Keratinocyte (primary cell): Measurements from ENCODE around the gene FBXW7. TPM values are rescaled to one million over a fixed set of nuclear protein-coding genes. Genes with fewer than 3 reads are reported as not detected.

ENCODE experiments used
- DNase-seq: peaks from one replicate; pipeline ENCODE4 v3.0.0-alpha.2; 2011; ENCODE audit warnings: low read depth, missing footprints, low spot score
- FAIRE-seq: peaks from 2 replicates; lab custom pipeline; 2011; peaks lifted over from hg19 to GRCh38; lab: Jason Lieb, UNC
- H2AFZ ChIP-seq: 2 replicates; pipeline ENCODE4 v1.6.0; 2012; ENCODE audit warnings: low read length, control low read depth, inconsistent platforms; ENCODE audit not compliant: control insufficient read depth
- H3K27ac ChIP-seq: 2 replicates; pipeline ENCODE4 v1.5.1; 2011; ENCODE audit warnings: low read length; ENCODE audit not compliant: control insufficient read depth, insufficient read depth
- H3K27me3 ChIP-seq: 3 replicates; pipeline ENCODE4 v1.6.0; 2011; ENCODE audit warnings: low read length; ENCODE audit not compliant: control insufficient read depth, insufficient read depth; ENCODE audit errors: extremely low read depth
- H3K36me3 ChIP-seq, 2 experiments: 2 replicates in 1 of 2; 3 replicates in 1 of 2; pipeline ENCODE4 v1.5.1; 2011; ENCODE audit warnings: low read length in 2 of 2, mild to moderate bottlenecking in 1 of 2; ENCODE audit not compliant: control insufficient read depth in 2 of 2, insufficient read depth in 2 of 2; ENCODE audit errors: extremely low read depth in 1 of 2
- H3K4me1 ChIP-seq: 3 replicates; pipeline ENCODE4 v1.5.1; 2011; ENCODE audit warnings: low read length; ENCODE audit not compliant: control insufficient read depth, insufficient read depth; ENCODE audit errors: extremely low read depth
- H3K4me2 ChIP-seq: 3 replicates; pipeline ENCODE4 v1.6.0; 2011; ENCODE audit warnings: low read depth, low read length; ENCODE audit not compliant: control insufficient read depth, insufficient read depth; ENCODE audit errors: extremely low read depth
- H3K4me3 ChIP-seq, 3 experiments: fragments of 200-600 bp in 1 of 3; sonication (generic) in 1 of 3; 2 replicates in 2 of 3; 3 replicates in 1 of 3; pipeline ENCODE4 v1.5.1; 2011 to 2016; ENCODE audit warnings: low read length in 3 of 3, mild to moderate bottlenecking in 3 of 3, control low read depth in 2 of 3, inconsistent platforms in 1 of 3, low read depth in 1 of 3, mixed read lengths in 1 of 3, mixed run types in 1 of 3, moderate library complexity in 1 of 3; ENCODE audit not compliant: control insufficient read depth in 2 of 3, insufficient read depth in 2 of 3; ENCODE audit errors: extremely low read depth in 1 of 3
- H3K79me2 ChIP-seq: 2 replicates; pipeline ENCODE4 v1.6.0; 2012; ENCODE audit warnings: low read length; ENCODE audit not compliant: control insufficient read depth, insufficient read depth
- H3K9ac ChIP-seq: 3 replicates; pipeline ENCODE4 v1.6.0; 2011; ENCODE audit warnings: low read length; ENCODE audit not compliant: control insufficient read depth, insufficient read depth; ENCODE audit errors: extremely low read depth
- H3K9me1 ChIP-seq: 3 replicates; pipeline ENCODE4 v1.6.0; 2011; ENCODE audit warnings: low read length; ENCODE audit not compliant: control insufficient read depth, insufficient read depth; ENCODE audit errors: extremely low read depth
- H3K9me3 ChIP-seq: 2 replicates; pipeline ENCODE4 v1.5.1; 2012; ENCODE audit warnings: low read depth, low read length; ENCODE audit not compliant: control insufficient read depth
- H4K20me1 ChIP-seq: 3 replicates; pipeline ENCODE4 v1.6.0; 2011; ENCODE audit warnings: low read length; ENCODE audit not compliant: control insufficient read depth, insufficient read depth; ENCODE audit errors: extremely low read depth
- CTCF ChIP-seq, 3 experiments: IDR thresholded peaks in 1 of 3; conservative IDR thresholded peaks in 1 of 3; optimal IDR thresholded peaks in 1 of 3; 2 replicates in 2 of 3; 3 replicates in 1 of 3; pipeline versions ENCODE3 to v1.5.1; 2011; ENCODE audit warnings: low read length in 3 of 3, mild to moderate bottlenecking in 3 of 3, moderate library complexity in 2 of 3, control low read depth in 1 of 3, inconsistent platforms in 1 of 3; ENCODE audit not compliant: insufficient read depth in 2 of 3; ENCODE audit errors: extremely low read depth in 1 of 3
- EZH2 ChIP-seq: IDR thresholded peaks from one replicate; pipeline ENCODE4 v1.6.1; 2012; ENCODE audit warnings: inconsistent platforms, mild to moderate bottlenecking, low read length, moderate library complexity
- dilution Hi-C: fragments of 300-500 bp; cut with MboI; formaldehyde crosslinking; loops from one replicate; pipeline ENCODE4 v1.7.0; 2020; ENCODE audit warnings: low sequenced_read_pairs; ENCODE audit not compliant: extremely low pct_ligation_motif_present
- polyA plus RNA-seq, 5 experiments: library from polyadenylated mRNA; depleted of rRNA in 3 of 5; stranded (reverse) in 3 of 5; stranded (forward) in 1 of 5; unstranded in 1 of 5; fragments of >200 nt; gene quantifications; 1 replicate in 1 of 5; 2 replicates in 3 of 5; 3 replicates in 1 of 5; pipeline versions ENCODE4 v1.2.1 to v1.2.3, GENCODE V29; 2011 to 2012; ENCODE audit warnings: missing spikeins in 2 of 5, low read depth in 1 of 5, low replicate concordance in 1 of 5

FBXW7 gene
- polyA plus RNA-seq, 1 donor (not counting 4 experiments of a cell fraction or from before 2014, with no cell fraction given) = 39.6 TPM

- Histone ChIP-seq H3K27ac (no peak overlapping the region), H3K4me1 (no peaks in the 10 kb centered on the region), H4K20me1 (no peaks in the 10 kb centered on the region), H3K4me2 (no peak overlapping the region), H3K79me2 (no peaks in the 10 kb centered on the region), H2AFZ (no peak overlapping the region), H3K36me3 (no peaks in the 10 kb centered on the region), H3K9me1 (no peaks in the 10 kb centered on the region), H3K4me3 (no peak overlapping the region), H3K27me3 (no peaks in the 10 kb centered on the region), H3K9me3 (no peaks in the 10 kb centered on the region), H3K9ac (no peak overlapping the region)
- DNase-seq = no peak
- TF ChIP-seq EZH2 = no peak
- TF ChIP-seq CTCF (optimal IDR thresholded peaks at IDR 0.05 in 1 of 3, IDR thresholded peaks at IDR 0.05 in 1 of 3, conservative IDR thresholded peaks at IDR 0.05 in 1 of 3; ENCODE audit: extremely low read depth in 1 of 3, insufficient read depth in 2 of 3, low read length in 3 of 3) = no peak
- no peak for FAIRE-seq
- dilution Hi-C loops = no loop called here
Measured at GRCh38 chr4:152304220-152304619, 231.7 kb downstream of the FBXW7 start.

GRCh38 chr4:152301381-152301780 is 234.5 kb downstream of the FBXW7 start:
- no peaks in the 10 kb centered on the region for H3K36me3 ChIP-seq
- no peak overlapping the region for H3K4me2 ChIP-seq
- dilution Hi-C loops = no loop called here
- H4K20me1 ChIP-seq = no peaks in the 10 kb centered on the region
- H3K27ac ChIP-seq = no peak overlapping the region
- H3K4me3 ChIP-seq = no peak overlapping the region
- DNase-seq (no peak), FAIRE-seq (no peak)
- H3K27me3 ChIP-seq = no peaks in the 10 kb centered on the region
- H3K9ac ChIP-seq = no peak overlapping the region
- no peaks in the 10 kb centered on the region for H3K9me3 ChIP-seq
- H2AFZ ChIP-seq = no peak overlapping the region
- no peaks in the 10 kb centered on the region for H3K79me2 ChIP-seq
- TF ChIP-seq EZH2 (no peak), CTCF (optimal IDR thresholded peaks at IDR 0.05 in 1 of 3, IDR thresholded peaks at IDR 0.05 in 1 of 3, conservative IDR thresholded peaks at IDR 0.05 in 1 of 3; ENCODE audit: extremely low read depth in 1 of 3, insufficient read depth in 2 of 3, low read length in 3 of 3) (no peak)
- H3K4me1 ChIP-seq = no peaks in the 10 kb centered on the region
- H3K9me1 ChIP-seq = no peaks in the 10 kb centered on the region
